Measurements from ENCODE around the gene CHST12. TPM values are rescaled to one million over a fixed set of nuclear protein-coding genes. Genes with fewer than 3 reads are reported as not detected.

Gene CHST12
- total RNA-seq, 1 donor from 2014 or later = 16.7 TPM

DNA sequence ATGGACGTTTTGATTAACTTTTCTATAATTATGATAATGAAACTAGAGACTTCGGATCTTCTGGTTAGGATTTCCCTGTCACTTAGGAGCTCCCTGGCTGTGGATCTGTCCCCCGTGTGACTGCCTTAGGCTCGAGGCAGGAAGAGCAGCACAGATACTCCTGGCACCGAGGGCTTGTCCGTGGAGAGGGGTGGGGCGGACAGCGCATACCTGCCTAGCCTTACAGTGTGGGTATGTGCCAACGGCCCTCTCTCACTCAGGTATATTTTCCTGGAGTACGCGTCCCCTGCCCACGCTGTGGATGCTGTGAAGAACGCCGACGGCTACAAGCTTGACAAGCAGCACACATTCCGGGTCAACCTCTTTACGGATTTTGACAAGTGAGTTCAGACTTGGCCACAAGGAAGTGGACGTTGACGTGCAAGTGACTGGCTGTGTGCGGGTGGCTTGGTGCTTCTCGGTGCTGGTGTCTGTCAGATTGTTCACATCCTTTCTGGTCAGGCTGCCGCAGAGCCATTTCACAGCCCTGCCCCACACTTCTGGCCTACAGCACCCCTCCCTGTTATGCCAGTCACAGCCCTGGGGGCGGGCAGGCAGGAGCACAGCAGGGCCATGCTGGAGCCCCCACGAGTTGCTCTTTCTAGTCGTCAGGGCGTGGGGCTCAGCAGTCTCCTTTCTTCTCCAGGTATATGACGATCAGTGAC is 40.9 kb upstream of the CHST12 start:
- TF ChIP-seq, protein P1, sequence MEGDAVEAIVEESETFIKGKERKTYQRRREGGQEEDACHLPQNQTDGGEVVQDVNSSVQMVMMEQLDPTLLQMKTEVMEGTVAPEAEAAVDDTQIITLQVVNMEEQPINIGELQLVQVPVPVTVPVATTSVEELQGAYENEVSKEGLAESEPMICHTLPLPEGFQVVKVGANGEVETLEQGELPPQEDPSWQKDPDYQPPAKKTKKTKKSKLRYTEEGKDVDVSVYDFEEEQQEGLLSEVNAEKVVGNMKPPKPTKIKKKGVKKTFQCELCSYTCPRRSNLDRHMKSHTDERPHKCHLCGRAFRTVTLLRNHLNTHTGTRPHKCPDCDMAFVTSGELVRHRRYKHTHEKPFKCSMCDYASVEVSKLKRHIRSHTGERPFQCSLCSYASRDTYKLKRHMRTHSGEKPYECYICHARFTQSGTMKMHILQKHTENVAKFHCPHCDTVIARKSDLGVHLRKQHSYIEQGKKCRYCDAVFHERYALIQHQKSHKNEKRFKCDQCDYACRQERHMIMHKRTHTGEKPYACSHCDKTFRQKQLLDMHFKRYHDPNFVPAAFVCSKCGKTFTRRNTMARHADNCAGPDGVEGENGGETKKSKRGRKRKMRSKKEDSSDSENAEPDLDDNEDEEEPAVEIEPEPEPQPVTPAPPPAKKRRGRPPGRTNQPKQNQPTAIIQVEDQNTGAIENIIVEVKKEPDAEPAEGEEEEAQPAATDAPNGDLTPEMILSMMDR (IDR thresholded peaks at IDR 0.05; ENCODE audit: unreplicated experiment) = no peak
- Mint-ChIP-seq H3K36me3 (ENCODE audit: insufficient read depth) (peaks cover 31% of the 10 kb centered on the region), H3K4me1 (ENCODE audit: low read depth) (peaks cover 3% of the 10 kb centered on the region), H3K9me3 (ENCODE audit: low read depth) (no peaks in the 10 kb centered on the region), H3K27ac (peak overlapping the region; percentile 36), H3K4me3 (ENCODE audit: low read depth) (no peak overlapping the region), H3K27me3 (no peaks in the 10 kb centered on the region)
- no peak for DNase-seq (ENCODE audit: low spot score, unreplicated experiment)

DNA sequence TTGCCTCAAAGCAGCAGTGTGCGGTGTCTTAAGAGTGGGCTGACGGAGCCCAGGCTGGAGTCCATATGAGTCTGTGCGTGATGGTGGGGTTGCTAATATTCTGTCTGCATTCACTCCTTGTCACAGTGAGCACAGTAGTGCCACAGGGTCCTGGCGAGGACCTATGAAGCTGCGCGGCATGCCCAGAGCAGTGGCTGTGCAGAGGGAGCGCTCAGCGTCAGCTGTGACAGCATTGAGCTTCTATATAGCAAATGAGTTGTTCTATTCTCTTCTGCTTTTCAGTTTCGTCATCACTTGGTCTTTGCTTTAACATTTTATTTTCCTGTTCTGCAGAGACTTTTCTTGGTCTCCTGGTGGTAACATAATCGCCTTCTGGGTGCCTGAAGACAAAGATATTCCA is 34.3 kb upstream of the CHST12 start:
- H3K36me3 Mint-ChIP-seq (ENCODE audit: insufficient read depth) = peaks cover 30% of the 10 kb centered on the region

DNA sequence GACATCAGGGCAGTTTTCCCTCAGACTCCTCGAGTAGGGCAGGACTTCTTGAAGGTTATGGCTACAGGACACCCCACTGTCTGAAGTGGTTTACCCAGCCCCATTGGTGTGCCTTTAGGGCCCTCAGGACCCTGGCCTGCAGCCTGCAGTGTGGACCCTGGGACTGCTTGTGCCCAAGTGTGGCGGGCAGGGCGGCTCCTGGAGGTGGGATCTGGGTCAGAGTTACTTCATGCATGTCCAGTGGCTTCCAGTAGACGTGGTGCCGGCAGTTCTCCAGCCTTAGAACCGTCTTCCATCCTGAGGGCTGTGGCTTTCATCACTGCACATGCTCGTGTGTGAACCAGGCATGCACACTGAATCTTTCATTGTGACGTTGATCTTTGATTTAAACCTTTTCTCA is 32.1 kb upstream of the CHST12 start:
- no peak overlapping the region for H3K4me3 Mint-ChIP-seq (ENCODE audit: low read depth)

More for the DNA sequence above, 34.3 kb upstream of the CHST12 start:
- Mint-ChIP-seq H3K9me3 (ENCODE audit: low read depth) (no peaks in the 10 kb centered on the region), H3K4me1 (ENCODE audit: low read depth) (no peaks in the 10 kb centered on the region), H3K27me3 (no peaks in the 10 kb centered on the region), H3K4me3 (ENCODE audit: low read depth) (no peak overlapping the region), H3K27ac (no peak overlapping the region)
- DNase-seq (ENCODE audit: low spot score, unreplicated experiment) = no peak
- TF ChIP-seq, protein P1 (IDR thresholded peaks at IDR 0.05; ENCODE audit: unreplicated experiment) = no peak

DNA sequence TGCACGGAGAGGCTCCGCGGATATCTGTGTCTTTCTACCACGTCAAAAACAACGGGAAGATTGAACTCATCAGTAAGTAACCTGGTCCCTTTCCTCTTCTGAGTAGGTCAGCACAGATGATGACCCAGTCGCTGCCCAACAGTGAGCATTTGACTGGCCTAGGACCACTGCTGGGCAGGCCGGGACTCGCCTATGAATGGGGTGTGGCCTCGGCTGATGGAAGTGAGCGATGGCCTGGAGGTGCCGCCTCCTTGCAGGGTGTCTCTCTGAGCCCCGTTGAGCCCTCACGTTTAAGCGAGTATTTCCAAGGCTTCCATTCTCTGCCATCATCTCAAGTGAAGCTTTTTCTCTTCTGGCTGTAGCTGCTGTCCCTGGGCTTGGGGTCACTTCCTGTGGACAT is 30.7 kb upstream of the CHST12 start:
- Mint-ChIP-seq H3K27ac (no peak overlapping the region), H3K4me1 (ENCODE audit: low read depth) (no peaks in the 10 kb centered on the region), H3K36me3 (ENCODE audit: insufficient read depth) (peaks cover 29% of the 10 kb centered on the region), H3K27me3 (no peaks in the 10 kb centered on the region), H3K4me3 (ENCODE audit: low read depth) (no peak overlapping the region), H3K9me3 (ENCODE audit: low read depth) (no peaks in the 10 kb centered on the region)
- DNase-seq (ENCODE audit: low spot score, unreplicated experiment) = no peak
- TF ChIP-seq, protein P1 (IDR thresholded peaks at IDR 0.05; ENCODE audit: unreplicated experiment) = no peak

More for the DNA sequence above, 32.1 kb upstream of the CHST12 start:
- H3K4me1 Mint-ChIP-seq (ENCODE audit: low read depth) = no peaks in the 10 kb centered on the region
- H3K36me3 Mint-ChIP-seq (ENCODE audit: insufficient read depth) = peaks cover 28% of the 10 kb centered on the region
- no peaks in the 10 kb centered on the region for H3K27me3 Mint-ChIP-seq
- no peaks in the 10 kb centered on the region for H3K9me3 Mint-ChIP-seq (ENCODE audit: low read depth)
- DNase-seq (ENCODE audit: low spot score, unreplicated experiment) = no peak
- H3K27ac Mint-ChIP-seq = no peak overlapping the region
- TF ChIP-seq, protein P1 (IDR thresholded peaks at IDR 0.05; ENCODE audit: unreplicated experiment) = no peak

DNA sequence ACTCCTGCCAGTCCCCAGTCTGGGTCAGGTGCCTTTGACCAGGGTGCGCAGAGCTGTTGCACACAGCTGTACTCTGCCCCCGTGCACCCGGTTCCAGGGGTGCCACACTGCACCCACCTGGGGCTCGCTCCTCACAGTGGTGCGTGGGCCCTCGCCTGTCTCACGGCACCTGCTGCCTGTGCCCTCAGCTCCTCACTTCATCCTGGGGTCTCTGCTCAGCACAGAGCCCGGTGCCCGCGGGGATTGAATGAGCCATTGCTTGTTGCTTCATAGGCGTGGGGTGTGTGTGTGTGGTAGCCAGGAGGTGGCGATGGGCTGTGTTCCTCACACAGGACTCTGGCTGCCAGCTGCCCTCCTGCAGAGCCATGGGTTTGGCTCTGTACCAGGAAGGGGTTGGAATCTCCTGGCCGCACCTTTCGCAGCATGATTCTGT is 30.3 kb upstream of the CHST12 start:
- no peak for DNase-seq (ENCODE audit: low spot score, unreplicated experiment)
- Mint-ChIP-seq H3K9me3 (ENCODE audit: low read depth) (no peaks in the 10 kb centered on the region), H3K4me3 (ENCODE audit: low read depth) (no peak overlapping the region), H3K4me1 (ENCODE audit: low read depth) (no peaks in the 10 kb centered on the region), H3K36me3 (ENCODE audit: insufficient read depth) (peaks cover 30% of the 10 kb centered on the region), H3K27ac (no peak overlapping the region), H3K27me3 (no peaks in the 10 kb centered on the region)
- TF ChIP-seq, protein P1 (IDR thresholded peaks at IDR 0.05; ENCODE audit: unreplicated experiment) = no peak

All from progenitor cell of endocrine pancreas (in vitro differentiated cells).